ENCODE results near the gene KIF15.

DNA sequence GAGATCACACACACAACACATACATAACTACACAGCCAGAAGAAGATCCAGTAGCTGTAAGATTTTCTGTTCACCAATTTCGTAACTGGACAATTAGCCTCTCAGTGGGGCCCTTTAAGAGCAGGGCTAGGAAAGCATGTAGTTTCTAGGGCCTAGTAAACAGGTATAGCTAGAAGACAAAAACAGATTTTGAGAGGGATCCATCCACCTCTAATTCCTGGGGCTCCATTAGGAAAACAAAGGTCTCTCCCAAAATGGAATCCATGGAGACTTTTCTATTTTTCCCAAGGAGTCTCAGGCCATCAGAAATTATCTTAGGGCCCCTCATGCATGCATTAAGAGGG is 10.5 kb downstream of the KIF15 start:
- TF ChIP-seq, protein P1, sequence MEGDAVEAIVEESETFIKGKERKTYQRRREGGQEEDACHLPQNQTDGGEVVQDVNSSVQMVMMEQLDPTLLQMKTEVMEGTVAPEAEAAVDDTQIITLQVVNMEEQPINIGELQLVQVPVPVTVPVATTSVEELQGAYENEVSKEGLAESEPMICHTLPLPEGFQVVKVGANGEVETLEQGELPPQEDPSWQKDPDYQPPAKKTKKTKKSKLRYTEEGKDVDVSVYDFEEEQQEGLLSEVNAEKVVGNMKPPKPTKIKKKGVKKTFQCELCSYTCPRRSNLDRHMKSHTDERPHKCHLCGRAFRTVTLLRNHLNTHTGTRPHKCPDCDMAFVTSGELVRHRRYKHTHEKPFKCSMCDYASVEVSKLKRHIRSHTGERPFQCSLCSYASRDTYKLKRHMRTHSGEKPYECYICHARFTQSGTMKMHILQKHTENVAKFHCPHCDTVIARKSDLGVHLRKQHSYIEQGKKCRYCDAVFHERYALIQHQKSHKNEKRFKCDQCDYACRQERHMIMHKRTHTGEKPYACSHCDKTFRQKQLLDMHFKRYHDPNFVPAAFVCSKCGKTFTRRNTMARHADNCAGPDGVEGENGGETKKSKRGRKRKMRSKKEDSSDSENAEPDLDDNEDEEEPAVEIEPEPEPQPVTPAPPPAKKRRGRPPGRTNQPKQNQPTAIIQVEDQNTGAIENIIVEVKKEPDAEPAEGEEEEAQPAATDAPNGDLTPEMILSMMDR (IDR thresholded peaks at IDR 0.05 in 4 of 5, conservative IDR thresholded peaks at IDR 0.05 in 1 of 5), result no peak
- TF ChIP-seq POLR2A (IDR thresholded peaks at IDR 0.05), result no peak

Measured in gastrocnemius medialis (tissue), 4 donors.